H9 (cell line): ENCODE results near the gene SMCO1. TPM values are rescaled to one million over a fixed set of nuclear protein-coding genes. Genes with fewer than 3 reads are reported as not detected.
A peak's percentile ranks its signal among the peaks of the same experiment; 100 is the strongest.

Experiments used
- DNase-seq: peaks from one replicate; pipeline ENCODE4 v3.0.0-alpha.2; 2017
- H2AFZ ChIP-seq: one replicate; pipeline ENCODE4 v1.6.1; 2013; ENCODE audit warnings: mild to moderate bottlenecking, low read length, control low read depth, moderate library complexity
- H2AK5ac ChIP-seq: 2 replicates; pipeline ENCODE4 v1.6.1; 2013; ENCODE audit warnings: low read length, control low read depth, mixed read lengths; ENCODE audit not compliant: insufficient read length
- H2BK120ac ChIP-seq: one replicate; pipeline ENCODE4 v1.6.1; 2013; ENCODE audit warnings: low read depth, mild to moderate bottlenecking, low read length, control low read depth, inconsistent platforms; ENCODE audit not compliant: poor library complexity, severe bottlenecking
- H2BK12ac ChIP-seq: 2 replicates; pipeline ENCODE4 v1.6.1; 2013; ENCODE audit warnings: low read length, control low read depth, mixed read lengths, low read depth; ENCODE audit not compliant: insufficient read length
- H2BK15ac ChIP-seq: 2 replicates; pipeline ENCODE4 v1.6.1; 2013; ENCODE audit warnings: low read depth, low read length, control low read depth
- H2BK20ac ChIP-seq: one replicate; pipeline ENCODE4 v1.6.1; 2013; ENCODE audit warnings: low read depth, mild to moderate bottlenecking, low read length, control low read depth, inconsistent platforms; ENCODE audit not compliant: poor library complexity, severe bottlenecking
- H2BK5ac ChIP-seq: 2 replicates; pipeline ENCODE4 v1.6.1; 2013; ENCODE audit warnings: low read length, control low read depth, mixed read lengths; ENCODE audit not compliant: insufficient read length
- H3K14ac ChIP-seq: 2 replicates; pipeline ENCODE4 v1.6.1; 2013; ENCODE audit warnings: low read length, control low read depth; ENCODE audit not compliant: insufficient read depth
- H3K18ac ChIP-seq: 2 replicates; pipeline ENCODE4 v1.6.1; 2013; ENCODE audit warnings: low read depth, mild to moderate bottlenecking, mixed read lengths, low read length, control low read depth; ENCODE audit not compliant: insufficient read length
- H3K23ac ChIP-seq: 2 replicates; pipeline ENCODE4 v1.6.1; 2013; ENCODE audit warnings: low read length, control low read depth, mixed read lengths, low read depth; ENCODE audit not compliant: insufficient read length
- H3K23me2 ChIP-seq: 2 replicates; pipeline ENCODE4 v1.6.1; 2013; ENCODE audit warnings: low read depth, mild to moderate bottlenecking, mixed read lengths, low read length, control low read depth; ENCODE audit not compliant: insufficient read length, poor library complexity, severe bottlenecking
- H3K27ac ChIP-seq: 2 replicates; pipeline ENCODE4 v1.5.1; 2013; ENCODE audit warnings: low read length, control low read depth, mixed read lengths, low read depth; ENCODE audit not compliant: insufficient read length
- H3K27me3 ChIP-seq: 2 replicates; pipeline ENCODE4 v1.6.1; 2013; ENCODE audit warnings: low read length, control low read depth, inconsistent platforms; ENCODE audit not compliant: insufficient read depth
- H3K4ac ChIP-seq: 2 replicates; pipeline ENCODE4 v1.6.1; 2013; ENCODE audit warnings: low read depth, mild to moderate bottlenecking, control low read depth, inconsistent platforms, low read length, moderate library complexity
- H3K4me1 ChIP-seq: 2 replicates; pipeline ENCODE4 v1.6.1; 2013; ENCODE audit warnings: low read length, control low read depth, inconsistent platforms; ENCODE audit not compliant: insufficient read depth
- H3K4me2 ChIP-seq: 2 replicates; pipeline ENCODE4 v1.6.1; 2013; ENCODE audit warnings: low read length, control low read depth, mixed read lengths; ENCODE audit not compliant: insufficient read length, insufficient read depth
- H3K56ac ChIP-seq: 2 replicates; pipeline ENCODE4 v1.6.1; 2013; ENCODE audit warnings: low read depth, mild to moderate bottlenecking, mixed read lengths, low read length, control low read depth; ENCODE audit not compliant: insufficient read length
- H3K79me1 ChIP-seq: 2 replicates; pipeline ENCODE4 v1.6.1; 2013; ENCODE audit warnings: low read depth, mild to moderate bottlenecking, moderate library complexity, low read length, control low read depth, inconsistent platforms; ENCODE audit not compliant: insufficient read depth, poor library complexity, severe bottlenecking
- H3K79me2 ChIP-seq: 2 replicates; pipeline ENCODE4 v1.6.1; 2013; ENCODE audit warnings: low read length, control low read depth, inconsistent platforms; ENCODE audit not compliant: insufficient read depth
- H3K9ac ChIP-seq: 2 replicates; pipeline ENCODE4 v1.6.1; 2013; ENCODE audit warnings: low read length, control low read depth, mixed read lengths; ENCODE audit not compliant: insufficient read length; ENCODE audit errors: extremely low read depth
- H3K9me3 ChIP-seq: one replicate; pipeline ENCODE4 v1.6.1; 2013; ENCODE audit warnings: low read depth, low read length, inconsistent platforms; ENCODE audit not compliant: control insufficient read depth
- H3T11ph ChIP-seq: one replicate; pipeline ENCODE4 v1.6.1; 2013; ENCODE audit warnings: mild to moderate bottlenecking, low read length, control low read depth, inconsistent platforms
- H4K20me1 ChIP-seq: one replicate; pipeline ENCODE4 v1.6.1; 2013; ENCODE audit not compliant: control insufficient read depth, insufficient read length, insufficient read depth
- H4K5ac ChIP-seq: 2 replicates; pipeline ENCODE4 v1.6.1; 2013; ENCODE audit warnings: low read depth, mild to moderate bottlenecking, mixed read lengths, low read length, control low read depth; ENCODE audit not compliant: insufficient read length
- H4K8ac ChIP-seq: replicated peaks from 2 replicates; pipeline ENCODE4 v1.6.1; 2013; ENCODE audit warnings: low read length, control low read depth, mixed read lengths, low read depth; ENCODE audit not compliant: insufficient read length
- H4K91ac ChIP-seq: 2 replicates; pipeline ENCODE4 v1.6.1; 2013; ENCODE audit warnings: low read depth, mild to moderate bottlenecking, moderate library complexity, mixed read lengths, low read length, control low read depth; ENCODE audit not compliant: insufficient read length
- H3K27ac Mint-ChIP-seq, 3 experiments: 2 replicates in 2 of 3; 3 replicates in 1 of 3; pipeline ENCODE4 v1.8.0; 2020 to 2021; ENCODE audit warnings: mixed read lengths in 3 of 3, mild to moderate bottlenecking in 1 of 3, moderate library complexity in 1 of 3
- H3K27me3 Mint-ChIP-seq: 2 replicates; pipeline ENCODE4 v1.8.0; 2021; ENCODE audit warnings: low read depth, mild to moderate bottlenecking, moderate library complexity, mixed read lengths
- H3K36me3 Mint-ChIP-seq, 3 experiments: 2 replicates in 2 of 3; 3 replicates in 1 of 3; pipeline ENCODE4 v1.8.0; 2020 to 2021; ENCODE audit warnings: low read depth in 3 of 3, mixed read lengths in 3 of 3; ENCODE audit not compliant: insufficient read depth in 1 of 3
- H3K4me1 Mint-ChIP-seq, 2 experiments: 2 replicates each; pipeline ENCODE4 v1.8.0; 2020; ENCODE audit warnings: mixed read lengths in 2 of 2
- H3K4me3 Mint-ChIP-seq, 2 experiments: 2 replicates in 1 of 2; 3 replicates in 1 of 2; pipeline ENCODE4 v1.8.0; 2020 to 2021; ENCODE audit warnings: mild to moderate bottlenecking in 2 of 2, mixed read lengths in 2 of 2, moderate library complexity in 1 of 2
- H3K9me3 Mint-ChIP-seq, 2 experiments: 2 replicates in 1 of 2; 3 replicates in 1 of 2; pipeline ENCODE4 v1.8.0; 2020; ENCODE audit warnings: mild to moderate bottlenecking in 2 of 2, mixed read lengths in 2 of 2, moderate library complexity in 1 of 2
- CTCF ChIP-seq: fragments of 200-600 bp; sonication (generic); conservative IDR thresholded peaks from 3 replicates; pipeline ENCODE4 v1.8.0; 2021; ENCODE audit warnings: antibody characterized with exemption, mild to moderate bottlenecking
- WGBS: extraction: QIAGEN DNeasy Blood & Tissue Kit; methylation state at CpG from one replicate; pipeline ENCODE4 v1.1.7; 2013; ENCODE audit warnings: missing lambda C conversion rate, low lambda C conversion rate, mixed read lengths; ENCODE audit not compliant: insufficient read length; ENCODE audit errors: extremely low coverage; 5-methylcytosine and 5-hydroxymethylcytosine counted together
- total RNA-seq: library from RNA; stranded (reverse); gene quantifications from 2 replicates; pipeline ENCODE4 v1.2.1, GENCODE V29; 2021

Gene SMCO1
- total RNA-seq, 1 experiment from 2014 or later: not detected

- Histone ChIP-seq H3K9me3 (peaks cover 23% of the 10 kb centered on the region), H3K79me1 (no peaks in the 10 kb centered on the region), H4K5ac (no peak overlapping the region), H3K27me3 (no peaks in the 10 kb centered on the region), H2AK5ac (no peak overlapping the region), H2BK120ac (no peak overlapping the region), H2BK15ac (no peak overlapping the region), H3K4me1 (no peaks in the 10 kb centered on the region), H3K27ac (no peak overlapping the region), H4K8ac (no peak overlapping the region), H2BK20ac (no peak overlapping the region), H3K79me2 (no peaks in the 10 kb centered on the region), H3K14ac (no peak overlapping the region), H3K4me2 (no peak overlapping the region), H2AFZ (no peak overlapping the region), H3K23me2 (no peaks in the 10 kb centered on the region), H4K91ac (no peak overlapping the region), H3K9ac (no peak overlapping the region), H3K4ac (no peak overlapping the region), H2BK12ac (no peak overlapping the region), H3K23ac (no peak overlapping the region), H3T11ph (no peak overlapping the region), H3K18ac (no peak overlapping the region), H4K20me1 (no peaks in the 10 kb centered on the region), H3K56ac (no peak overlapping the region), H2BK5ac (no peak overlapping the region)
- Mint-ChIP-seq H3K27ac (peak overlapping the region; percentile 56 to 89 (median 71); a peak in 5 of 7 replicates), H3K4me1 (peaks cover 11 to 23% of the 10 kb centered on the region in 2 experiments), H3K4me3 (peak overlapping the region in 1 of 2 experiments; percentile 30; a peak in 1 of 5 replicates), H3K36me3 (peaks cover 30 to 41% (median 30%) of the 10 kb centered on the region in 3 experiments), H3K9me3 (peaks cover 50 to 52% of the 10 kb centered on the region in 2 experiments), H3K27me3 (peaks cover 4% of the 10 kb centered on the region)
- WGBS: no CpG with 5 or more reads among the region's 2 CpGs
- DNase-seq: no peak
- peak; percentile 29; the same call in 2 of the 3 replicates for TF ChIP-seq CTCF
These were observed 2.1 kb upstream of the SMCO1 start for GRCh38 chr3:196517162-196517800.
